Colonic mucosa (tissue), 4 donors: ENCODE data around the gene B4GALT7. TPM values are rescaled to one million over a fixed set of nuclear protein-coding genes. Genes with fewer than 3 reads are reported as not detected.

ENCODE experiments used
- DNase-seq: peaks from one replicate; pipeline ENCODE4 v3.0.0-alpha.2; 2020
- H3K27ac ChIP-seq: fragments of 200-600 bp; one replicate; pipeline ENCODE4 v1.8.0; 2021
- H3K27me3 ChIP-seq: fragments of 200-600 bp; one replicate; pipeline ENCODE4 v1.8.0; 2021
- H3K36me3 ChIP-seq: fragments of 200-600 bp; one replicate; pipeline ENCODE4 v1.8.0; 2021
- H3K4me1 ChIP-seq: fragments of 200-600 bp; one replicate; pipeline ENCODE4 v1.8.0; 2021; ENCODE audit warnings: mild to moderate bottlenecking
- H3K4me3 ChIP-seq: fragments of 200-600 bp; one replicate; pipeline ENCODE4 v1.8.0; 2021
- H3K9ac ChIP-seq, 2 donors: one replicate each; pipeline ENCODE4 v1.7.0; 2013; ENCODE audit warnings: control low read depth in 2 of 2, low read depth in 2 of 2, low read length in 2 of 2
- H3K9me3 ChIP-seq: fragments of 200-600 bp; one replicate; pipeline ENCODE4 v1.8.0; 2021
- CTCF ChIP-seq: fragments of 200-600 bp; IDR thresholded peaks from one replicate; pipeline ENCODE4 v1.8.0; 2022; ENCODE audit warnings: antibody characterized with exemption, mild to moderate bottlenecking
- intact Hi-C: fragments of 100-400 bp; cut with DNase I; formaldehyde crosslinking; loops from one replicate; pipeline ENCODE4 v1.14.1; 2022
- total RNA-seq, 2 donors: library from RNA; stranded (reverse); fragmentation: NEBNext Ultra II Directional in 1 of 2; extraction: Animal tissue kit (Norgen Biotek cat#: 25700) in 1 of 2; gene quantifications; one replicate each; pipeline ENCODE4 v1.2.1, GENCODE V29; 2021
- donor health status: healthy.
- donor health status: DM: no; HTN: no; CAD: no.
- donor health status: DM: no; HTN: no; CAD: no.

The B4GALT7 gene
- total RNA-seq, 2 donors from 2014 or later, result 19.2 to 30.3 TPM

GRCh38 chr5:177603631-177604030 lies 3.7 kb downstream of the B4GALT7 start:
- Histone ChIP-seq H3K27ac (no peak overlapping the region), H3K4me3 (no peak overlapping the region), H3K4me1 (peaks cover 8% of the 10 kb centered on the region), H3K9me3 (no peaks in the 10 kb centered on the region), H3K27me3 (no peaks in the 10 kb centered on the region), H3K36me3 (no peaks in the 10 kb centered on the region), H3K9ac (peak overlapping the region in 1 of 2 donors; percentile 34)
- intact Hi-C loops, result no loop called here
- TF ChIP-seq CTCF, result no peak
- DNase-seq, result no peak

- no peak overlapping the region for H3K27ac ChIP-seq
- H3K27me3 ChIP-seq, result no peaks in the 10 kb centered on the region
- H3K4me3 ChIP-seq, result no peak overlapping the region
- H3K4me1 ChIP-seq, result peaks cover 8% of the 10 kb centered on the region
- intact Hi-C loops, result no loop called here
- no peak overlapping the region for H3K9ac ChIP-seq
- no peaks in the 10 kb centered on the region for H3K36me3 ChIP-seq
- TF ChIP-seq CTCF, result no peak
- no peaks in the 10 kb centered on the region for H3K9me3 ChIP-seq
- DNase-seq, result no peak
Measured at GRCh38 chr5:177604116-177604521, 4.2 kb downstream of the B4GALT7 start.

GRCh38 chr5:177604656-177605055 lies 4.7 kb downstream of the B4GALT7 start:
- Histone ChIP-seq H3K36me3 (no peaks in the 10 kb centered on the region), H3K27me3 (no peaks in the 10 kb centered on the region), H3K4me1 (peaks cover 8% of the 10 kb centered on the region), H3K27ac (no peak overlapping the region), H3K4me3 (no peak overlapping the region), H3K9ac (peak overlapping the region in 1 of 2 donors; percentile 40), H3K9me3 (no peaks in the 10 kb centered on the region)
- intact Hi-C loops, result no loop called here
- no peak for DNase-seq
- no peak for TF ChIP-seq CTCF

GRCh38 chr5:177605078-177605477 lies 5.1 kb downstream of the B4GALT7 start:
- H3K9me3 ChIP-seq, result no peaks in the 10 kb centered on the region
- H3K36me3 ChIP-seq, result no peaks in the 10 kb centered on the region
- H3K27ac ChIP-seq, result no peak overlapping the region
- peak; percentile 71 for DNase-seq
- peaks cover 8% of the 10 kb centered on the region for H3K4me1 ChIP-seq
- no peaks in the 10 kb centered on the region for H3K27me3 ChIP-seq
- intact Hi-C loops, result no loop called here
- no peak overlapping the region for H3K4me3 ChIP-seq
- peak overlapping the region in 1 of 2 donors; percentile 40 for H3K9ac ChIP-seq
- no peak for TF ChIP-seq CTCF

- Histone ChIP-seq H3K9me3 (no peaks in the 10 kb centered on the region), H3K36me3 (no peaks in the 10 kb centered on the region), H3K4me3 (no peak overlapping the region), H3K4me1 (peaks cover 8% of the 10 kb centered on the region), H3K9ac (peak overlapping the region in 1 of 2 donors; percentile 40), H3K27me3 (no peaks in the 10 kb centered on the region), H3K27ac (no peak overlapping the region)
- no peak for TF ChIP-seq CTCF
- DNase-seq, result no peak
- intact Hi-C loops, result no loop called here
Measured at GRCh38 chr5:177605667-177606066, 5.7 kb downstream of the B4GALT7 start.
